IMR-90 (cell line): ENCODE results near the gene LGALS9. TPM values are rescaled to one million over a fixed set of nuclear protein-coding genes. Genes with fewer than 3 reads are reported as not detected.

ENCODE experiments used
- ATAC-seq: fragments of 200-7000 bp; cut with Tn5 transposase; 2 replicates; pipeline ENCODE4 v1.9.1; 2020; ENCODE audit warnings: low read depth, mild to moderate bottlenecking, moderate library complexity
- BruUV-seq: library from RNA; stranded (reverse); fragments of 400-500 nt; replicated peaks from 2 replicates; lab custom pipeline; 2021; lab: Mats Ljungman, UMichigan
- CTCF ChIA-PET: fragments of 300-600 bp; formaldehyde crosslinking; extraction: SDS; loops from one replicate; lab custom pipeline; 2021; ENCODE audit warnings: antibody characterized with exemption; lab: Yijun Ruan, JAX
- POLR2A ChIA-PET: fragments of 300-600 bp; sonication (Branson Sonifier 250); formaldehyde crosslinking; loops from one replicate; lab custom pipeline; 2022; ENCODE audit warnings: antibody characterized with exemption; ENCODE audit not compliant: unreplicated experiment; lab: Charles Lee
- DNase-seq: peaks from one replicate; pipeline ENCODE4 v3.0.0; 2013
- H2AFZ ChIP-seq: replicated peaks from 2 replicates; pipeline ENCODE3; 2013; ENCODE audit warnings: low read length, mild to moderate bottlenecking; ENCODE audit not compliant: poor library complexity
- H2AK5ac ChIP-seq: 2 replicates; pipeline ENCODE4 v1.6.1; 2013; ENCODE audit warnings: low read depth, low read length, inconsistent platforms
- H2AK9ac ChIP-seq: replicated peaks from 2 replicates; pipeline ENCODE3; 2013; ENCODE audit warnings: mild to moderate bottlenecking, low read depth, low read length, moderate library complexity; ENCODE audit not compliant: poor library complexity
- H2BK120ac ChIP-seq: 2 replicates; pipeline ENCODE4 v1.6.1; 2013; ENCODE audit warnings: low read depth, low read length, inconsistent platforms
- H2BK15ac ChIP-seq: 3 replicates; pipeline ENCODE4 v1.6.1; 2013; ENCODE audit warnings: low read depth, low read length, inconsistent platforms
- H2BK20ac ChIP-seq: 2 replicates; pipeline ENCODE4 v1.6.1; 2013; ENCODE audit warnings: low read depth, mild to moderate bottlenecking, inconsistent platforms, low read length, moderate library complexity
- H2BK5ac ChIP-seq: 2 replicates; pipeline ENCODE4 v1.6.1; 2013; ENCODE audit warnings: mild to moderate bottlenecking, low read depth, low read length, inconsistent platforms; ENCODE audit not compliant: poor library complexity, severe bottlenecking
- H3K14ac ChIP-seq: replicated peaks from 2 replicates; pipeline ENCODE4 v1.6.1; 2013; ENCODE audit warnings: low read depth, low read length, inconsistent platforms
- H3K18ac ChIP-seq: 2 replicates; pipeline ENCODE4 v1.6.1; 2013; ENCODE audit warnings: low read depth, low read length, control low read depth
- H3K23ac ChIP-seq: 2 replicates; pipeline ENCODE4 v1.6.1; 2013; ENCODE audit warnings: low read depth, low read length, inconsistent platforms
- H3K27ac ChIP-seq: 2 replicates; pipeline ENCODE4 v1.5.1; 2013; ENCODE audit warnings: mild to moderate bottlenecking, control low read depth, low read length; ENCODE audit not compliant: insufficient read depth
- H3K27me3 ChIP-seq: 2 replicates; pipeline ENCODE4 v1.6.1; 2013; ENCODE audit warnings: low read length; ENCODE audit not compliant: control insufficient read depth, insufficient read depth
- H3K36me3 ChIP-seq: 2 replicates; pipeline ENCODE4 v1.6.1; 2013; ENCODE audit warnings: low read length, mixed read lengths; ENCODE audit not compliant: control insufficient read depth, insufficient read depth
- H3K4ac ChIP-seq: 2 replicates; pipeline ENCODE4 v1.6.1; 2013; ENCODE audit warnings: low read depth, low read length, inconsistent platforms
- H3K4me1 ChIP-seq: 2 replicates; pipeline ENCODE4 v1.6.1; 2013; ENCODE audit warnings: low read length, mixed read lengths; ENCODE audit not compliant: control insufficient read depth, insufficient read depth
- H3K4me2 ChIP-seq: 2 replicates; pipeline ENCODE4 v1.6.1; 2013; ENCODE audit warnings: low read depth, mild to moderate bottlenecking, control low read depth, low read length, moderate library complexity
- H3K4me3 ChIP-seq: 2 replicates; pipeline ENCODE4 v1.5.1; 2013; ENCODE audit warnings: low read depth, mild to moderate bottlenecking, control low read depth, low read length, moderate library complexity; ENCODE audit not compliant: insufficient read depth
- H3K56ac ChIP-seq: 2 replicates; pipeline ENCODE4 v1.6.1; 2013; ENCODE audit warnings: low read length, inconsistent platforms; ENCODE audit not compliant: insufficient read depth; ENCODE audit errors: extremely low read depth
- H3K79me1 ChIP-seq, 2 experiments: 2 replicates each; pipeline ENCODE4 v1.6.1; 2013; ENCODE audit warnings: low read length in 2 of 2, inconsistent platforms in 1 of 2, low read depth in 1 of 2
- H3K9ac ChIP-seq: 2 replicates; pipeline ENCODE4 v1.6.1; 2013; ENCODE audit warnings: low read depth, low read length, control low read depth
- H3K9me1 ChIP-seq: 2 replicates; pipeline ENCODE4 v1.6.1; 2013; ENCODE audit warnings: low read length, inconsistent platforms; ENCODE audit not compliant: insufficient read depth
- H3K9me3 ChIP-seq: 2 replicates; pipeline ENCODE4 v1.6.1; 2013; ENCODE audit warnings: low read length; ENCODE audit not compliant: control insufficient read depth, insufficient read depth
- H4K20me1 ChIP-seq: 2 replicates; pipeline ENCODE4 v1.6.1; 2013; ENCODE audit warnings: low read length, inconsistent platforms; ENCODE audit not compliant: insufficient read depth
- H4K5ac ChIP-seq: 2 replicates; pipeline ENCODE4 v1.6.1; 2013; ENCODE audit warnings: mild to moderate bottlenecking, low read depth, low read length, control low read depth
- H4K8ac ChIP-seq, 2 experiments: 2 replicates each; pipeline ENCODE4 v1.6.1; 2013; ENCODE audit warnings: low read depth in 2 of 2, low read length in 2 of 2, control low read depth in 1 of 2, inconsistent platforms in 1 of 2
- H4K91ac ChIP-seq: 2 replicates; pipeline ENCODE4 v1.6.1; 2013; ENCODE audit warnings: low read depth, low read length, inconsistent platforms; ENCODE audit not compliant: insufficient read depth
- ELK1 ChIP-seq: fragments of 150-350 bp; IDR thresholded peaks from 2 replicates; pipeline ENCODE4 v1.6.1; 2016; ENCODE audit warnings: low read depth, mild to moderate bottlenecking, low read length, moderate library complexity, borderline replicate concordance
- RAD21 ChIP-seq: IDR thresholded peaks from 2 replicates; pipeline ENCODE4 v1.6.1; 2012; ENCODE audit warnings: low read length, improper control_type of control experiment
- RCOR1 ChIP-seq: IDR thresholded peaks from 2 replicates; pipeline ENCODE4 v1.6.1; 2012; ENCODE audit warnings: mild to moderate bottlenecking, low read length, improper control_type of control experiment; ENCODE audit not compliant: insufficient replicate concordance
- WGBS, 2 experiments: methylation state at CpG; one replicate each; pipeline versions ENCODE4 v1.1.5 to v1.1.7; 2013; ENCODE audit warnings: missing lambda C conversion rate in 2 of 2; ENCODE audit not compliant: insufficient read length in 1 of 2; ENCODE audit errors: extremely low coverage in 2 of 2; 5-methylcytosine and 5-hydroxymethylcytosine counted together
- dilution Hi-C: fragments of 300-500 bp; cut with HindIII; formaldehyde crosslinking; loops from one replicate; pipeline ENCODE4 v1.14.3; 2018; ENCODE audit warnings: low sequenced_read_pairs; ENCODE audit not compliant: unreplicated experiment
- in situ Hi-C: fragments of 300-500 bp; cut with MboI; formaldehyde crosslinking; loops from 3 replicates; pipeline ENCODE4 v1.14.3; 2019; ENCODE audit warnings: low sequenced_read_pairs, inconsistent platforms, mixed read lengths
- intact Hi-C: fragments of 100-400 bp; cut with micrococcal nuclease; formaldehyde crosslinking; loops from 2 replicates; pipeline ENCODE4 v1.10.0; 2022
- polyA plus RNA-seq, 3 experiments: library from polyadenylated mRNA; depleted of rRNA; stranded (reverse); fragments of >200 nt; gene quantifications; 2 replicates each; pipeline ENCODE4 v1.2.3, GENCODE V29; 2012; ENCODE audit warnings: low replicate concordance in 1 of 3
- total RNA-seq: library from RNA; depleted of rRNA; stranded (reverse); fragments of >200 nt; gene quantifications from 2 replicates; pipeline ENCODE4 v1.2.3, GENCODE V29; 2012

LGALS9 gene
- total and polyA plus RNA-seq, 2 of the 4 experiments (the other 2 are of a cell fraction): 0.54 to 2.5 TPM

DNA sequence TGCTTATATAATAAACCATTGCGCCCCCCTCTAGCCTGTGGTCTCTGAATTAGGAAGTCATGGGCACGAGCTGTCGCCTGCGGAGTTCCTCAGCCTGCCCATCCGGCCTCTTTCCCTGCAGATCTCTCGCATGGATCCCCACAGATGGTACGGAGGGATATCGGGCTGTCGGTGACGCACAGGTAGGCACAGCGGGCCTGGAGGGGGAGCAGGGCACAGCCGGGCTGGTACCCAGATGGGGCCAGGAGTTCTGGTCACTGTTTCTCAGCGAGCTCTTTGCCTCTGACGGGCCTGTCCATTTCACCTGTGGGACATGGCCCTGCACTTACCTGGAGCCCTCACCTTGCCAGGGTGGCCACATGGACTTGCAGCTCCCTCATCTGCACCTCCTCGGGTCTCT lies 42.6 kb upstream of the LGALS9 start (continued):
- TF ChIP-seq ELK1 (no peak), RCOR1 (no peak)

DNA sequence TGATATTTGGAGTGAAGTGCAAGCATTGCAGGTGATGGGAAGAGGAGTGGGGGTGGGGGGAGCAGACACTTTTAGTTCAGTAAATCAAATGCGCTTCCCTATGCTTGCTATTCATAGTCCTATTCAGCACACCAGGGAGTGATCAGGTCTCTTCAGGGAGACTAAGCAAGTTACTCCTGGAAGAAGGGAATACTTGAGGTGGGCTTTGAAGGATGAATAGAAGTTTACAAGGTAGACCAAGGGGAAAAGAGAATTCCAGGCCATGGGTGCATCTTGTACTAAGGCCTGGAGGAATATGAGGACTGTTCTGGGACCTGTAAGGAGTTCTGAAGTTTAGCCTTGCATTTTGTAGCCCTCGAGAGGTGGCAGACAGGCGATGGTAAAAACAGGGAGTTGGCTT lies 40.1 kb upstream of the LGALS9 start:
- no peak overlapping the region for H2BK20ac ChIP-seq
- BruUV-seq: no TSS peak
- no peak overlapping the region for H3K27ac ChIP-seq
- H2AFZ ChIP-seq: no peak overlapping the region
- peaks cover 17% of the 10 kb centered on the region for H3K9me1 ChIP-seq
- TF ChIP-seq RAD21: no peak
- dilution Hi-C loops (no loop called here), intact Hi-C loops (no loop called here), in situ Hi-C loops (loop anchor here (10.0 kb wide), 1 partner anchor 346 kb away; no protein-coding TSS in a partner anchor)
- H3K4me3 ChIP-seq: no peak overlapping the region
- H2BK15ac ChIP-seq: no peak overlapping the region
- H3K14ac ChIP-seq: no peak overlapping the region
- no peak overlapping the region for H2AK9ac ChIP-seq
- H3K4me2 ChIP-seq: no peak overlapping the region
- no peak overlapping the region for H2BK5ac ChIP-seq
- ATAC-seq: no peak
- H3K4ac ChIP-seq: no peak overlapping the region; the same call in 1 of the 2 replicates
- no peak overlapping the region for H3K18ac ChIP-seq
- DNase-seq: no peak
- no peak overlapping the region for H2BK120ac ChIP-seq
- no peak overlapping the region for H4K91ac ChIP-seq
- no peak overlapping the region for H4K5ac ChIP-seq
- no CpG with 5 or more reads among the region's 3 CpGs for WGBS, 2 experiments
- ChIA-PET POLR2A (no interaction called here), CTCF (interaction anchor here (1.1 kb wide), 1 partner anchor 237 kb away, joined by 3 read pairs; no protein-coding TSS in a partner anchor)
- no peak overlapping the region for H3K23ac ChIP-seq
- no peak overlapping the region for H2AK5ac ChIP-seq
- H3K4me1 ChIP-seq: peaks cover 10% of the 10 kb centered on the region
- H3K36me3 ChIP-seq: peaks cover 88% of the 10 kb centered on the region
- H3K27me3 ChIP-seq: no peaks in the 10 kb centered on the region
- peaks cover 17 to 37% of the 10 kb centered on the region in 2 experiments; a peak in 3 of 4 replicates for H3K79me1 ChIP-seq
- no peaks in the 10 kb centered on the region for H4K20me1 ChIP-seq
- H3K56ac ChIP-seq: no peak overlapping the region
- H3K9me3 ChIP-seq: no peaks in the 10 kb centered on the region
- H4K8ac ChIP-seq: no peak overlapping the region
- H3K9ac ChIP-seq: no peak overlapping the region
